ENCODE data around the gene MED9.

DNA sequence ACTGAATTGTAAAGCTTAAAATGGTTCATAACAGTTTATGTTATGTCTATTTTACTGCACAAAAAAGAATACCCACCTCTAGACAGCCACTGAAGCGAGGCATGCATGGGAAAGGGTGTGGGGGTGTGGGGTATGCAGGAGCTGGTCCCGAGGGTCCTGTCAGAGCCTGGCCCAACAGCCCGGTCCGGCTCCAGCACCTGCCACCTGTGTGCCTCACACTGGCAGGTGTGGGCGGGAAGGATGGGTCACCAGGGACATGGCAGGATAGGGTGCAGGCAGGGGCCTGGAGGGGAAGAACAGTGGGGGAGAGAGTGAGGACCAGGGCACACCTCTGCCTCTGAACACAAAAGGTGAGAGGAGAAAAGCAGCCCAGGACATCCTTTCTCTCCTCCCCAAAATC lies 42.2 kb downstream of the MED9 start:
- TF ChIP-seq EZH2 (IDR thresholded peaks at IDR 0.05; ENCODE audit: low read length, unreplicated experiment), result no peak
- TF ChIP-seq, protein P1, sequence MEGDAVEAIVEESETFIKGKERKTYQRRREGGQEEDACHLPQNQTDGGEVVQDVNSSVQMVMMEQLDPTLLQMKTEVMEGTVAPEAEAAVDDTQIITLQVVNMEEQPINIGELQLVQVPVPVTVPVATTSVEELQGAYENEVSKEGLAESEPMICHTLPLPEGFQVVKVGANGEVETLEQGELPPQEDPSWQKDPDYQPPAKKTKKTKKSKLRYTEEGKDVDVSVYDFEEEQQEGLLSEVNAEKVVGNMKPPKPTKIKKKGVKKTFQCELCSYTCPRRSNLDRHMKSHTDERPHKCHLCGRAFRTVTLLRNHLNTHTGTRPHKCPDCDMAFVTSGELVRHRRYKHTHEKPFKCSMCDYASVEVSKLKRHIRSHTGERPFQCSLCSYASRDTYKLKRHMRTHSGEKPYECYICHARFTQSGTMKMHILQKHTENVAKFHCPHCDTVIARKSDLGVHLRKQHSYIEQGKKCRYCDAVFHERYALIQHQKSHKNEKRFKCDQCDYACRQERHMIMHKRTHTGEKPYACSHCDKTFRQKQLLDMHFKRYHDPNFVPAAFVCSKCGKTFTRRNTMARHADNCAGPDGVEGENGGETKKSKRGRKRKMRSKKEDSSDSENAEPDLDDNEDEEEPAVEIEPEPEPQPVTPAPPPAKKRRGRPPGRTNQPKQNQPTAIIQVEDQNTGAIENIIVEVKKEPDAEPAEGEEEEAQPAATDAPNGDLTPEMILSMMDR (conservative IDR thresholded peaks at IDR 0.05; ENCODE audit: low read depth, low read length), result no peak

Data from PC-3 (cell line).